ENCODE measurements around the gene CRABP1. TPM values are rescaled to one million over a fixed set of nuclear protein-coding genes. Genes with fewer than 3 reads are reported as not detected.
"Not testable (repeated sequence)": the region's sequence is repeated elsewhere in the genome, so short reads cannot be mapped to it uniquely, and the experiment has no call there.

Gene CRABP1
- total and polyA plus RNA-seq, 4 donors: 1.1 TPM; not detected in 3

DNA sequence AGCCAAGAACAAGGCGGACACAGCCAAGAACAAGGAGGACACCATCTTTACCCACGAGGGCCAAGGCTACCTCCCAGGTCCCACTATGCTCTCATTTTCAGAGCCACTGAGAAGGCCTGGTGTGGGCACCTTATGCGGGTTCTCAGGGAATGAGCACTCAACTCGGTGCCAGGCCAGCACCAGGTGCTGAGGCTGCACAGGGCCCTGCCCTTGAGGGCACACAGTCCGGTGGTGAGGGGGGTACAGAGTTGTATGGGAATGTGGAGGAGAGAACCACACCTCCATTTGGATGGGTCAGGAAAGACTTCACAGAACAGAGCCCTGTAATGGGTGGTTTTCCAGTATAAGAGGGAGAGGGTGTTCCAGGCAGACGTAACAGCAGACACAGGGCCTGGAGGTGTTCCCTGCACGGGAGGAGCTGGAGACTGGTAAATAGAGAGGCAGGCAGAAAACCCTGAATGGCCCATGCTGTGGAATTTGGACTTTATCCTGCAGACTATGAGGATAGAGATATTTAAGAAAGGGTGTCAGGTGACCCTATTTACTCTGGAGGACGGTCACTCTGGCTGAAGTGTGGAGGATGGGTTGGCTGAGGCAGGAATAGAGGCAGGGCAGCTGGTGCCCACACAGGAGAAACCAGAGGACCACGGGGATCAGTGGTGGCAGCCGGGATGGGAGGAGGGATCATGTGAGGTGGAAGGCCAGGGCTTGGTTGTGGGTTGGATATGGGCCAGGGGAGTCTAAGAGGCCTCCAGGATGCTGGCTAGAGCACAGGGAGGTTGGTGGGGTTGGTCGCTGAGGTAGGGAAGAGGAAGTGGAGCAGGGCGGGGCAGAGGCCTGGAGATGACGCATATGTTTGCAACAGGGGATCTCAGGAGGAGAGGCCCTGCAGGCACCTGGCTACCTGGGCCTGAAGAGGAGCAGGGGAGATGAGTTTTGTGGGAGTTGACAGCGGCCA, 34.6 kb downstream of the CRABP1 start:
- no peak overlapping the region for H3K9ac ChIP-seq (ENCODE audit: insufficient read depth in 1 of 2, low read length in 2 of 2)
- no peak overlapping the region for H3K4me3 ChIP-seq
- 55 to 68% methylated on average over 14 of the region's 14 CpGs for WGBS, 2 donors
- DNase-seq: no peak
- peaks cover 0 to 3% (median 0%) of the 10 kb centered on the region in 4 donors for H3K9me3 ChIP-seq (ENCODE audit: control insufficient read depth in 4 of 4, insufficient read depth in 3 of 4, low read length in 3 of 4)
- no peak for ATAC-seq (ENCODE audit: insufficient read depth, low FRiP score)
- no peaks in the 10 kb centered on the region for H3K27me3 ChIP-seq (ENCODE audit: control insufficient read depth in 3 of 3, insufficient read depth in 3 of 3, low read length in 2 of 3)
- H3K27ac ChIP-seq (ENCODE audit: low read depth in 1 of 2, low read length in 1 of 2): no peak overlapping the region
- peaks cover 0 to 2% (median 0%) of the 10 kb centered on the region in 5 donors for H3K4me1 ChIP-seq (ENCODE audit: control insufficient read depth in 5 of 5, insufficient read depth in 5 of 5, low read length in 5 of 5)
- TF ChIP-seq, protein P1, sequence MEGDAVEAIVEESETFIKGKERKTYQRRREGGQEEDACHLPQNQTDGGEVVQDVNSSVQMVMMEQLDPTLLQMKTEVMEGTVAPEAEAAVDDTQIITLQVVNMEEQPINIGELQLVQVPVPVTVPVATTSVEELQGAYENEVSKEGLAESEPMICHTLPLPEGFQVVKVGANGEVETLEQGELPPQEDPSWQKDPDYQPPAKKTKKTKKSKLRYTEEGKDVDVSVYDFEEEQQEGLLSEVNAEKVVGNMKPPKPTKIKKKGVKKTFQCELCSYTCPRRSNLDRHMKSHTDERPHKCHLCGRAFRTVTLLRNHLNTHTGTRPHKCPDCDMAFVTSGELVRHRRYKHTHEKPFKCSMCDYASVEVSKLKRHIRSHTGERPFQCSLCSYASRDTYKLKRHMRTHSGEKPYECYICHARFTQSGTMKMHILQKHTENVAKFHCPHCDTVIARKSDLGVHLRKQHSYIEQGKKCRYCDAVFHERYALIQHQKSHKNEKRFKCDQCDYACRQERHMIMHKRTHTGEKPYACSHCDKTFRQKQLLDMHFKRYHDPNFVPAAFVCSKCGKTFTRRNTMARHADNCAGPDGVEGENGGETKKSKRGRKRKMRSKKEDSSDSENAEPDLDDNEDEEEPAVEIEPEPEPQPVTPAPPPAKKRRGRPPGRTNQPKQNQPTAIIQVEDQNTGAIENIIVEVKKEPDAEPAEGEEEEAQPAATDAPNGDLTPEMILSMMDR (IDR thresholded peaks at IDR 0.05; ENCODE audit: control extremely low read depth, extremely low read depth): no peak
- H3K36me3 ChIP-seq (ENCODE audit: control insufficient read depth in 4 of 4, insufficient read depth in 4 of 4, low read length in 4 of 4): no peaks in the 10 kb centered on the region

DNA sequence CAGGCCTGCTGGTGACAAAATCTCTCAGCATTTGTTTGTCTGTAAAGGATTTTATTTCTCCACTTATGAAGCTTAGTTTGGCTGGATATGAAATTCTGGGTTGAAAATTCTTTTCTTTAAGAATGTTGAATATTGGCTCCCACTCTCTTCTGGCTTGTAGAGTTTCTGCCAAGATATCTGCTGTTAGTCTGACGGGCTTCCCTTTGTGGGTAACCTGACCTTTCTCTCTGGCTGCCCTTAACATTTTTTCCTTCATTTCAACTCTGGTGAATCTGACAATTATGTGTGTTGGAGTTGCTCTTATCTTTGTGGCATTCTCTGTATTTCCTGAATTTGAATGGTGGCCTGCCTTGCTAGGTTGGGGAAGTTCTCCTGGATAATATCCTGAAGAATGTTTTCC, 40.0 kb downstream of the CRABP1 start:
- H3K4me3 ChIP-seq; H3K27me3 ChIP-seq (ENCODE audit: control insufficient read depth in 3 of 3, insufficient read depth in 3 of 3, low read length in 2 of 3); H3K9me3 ChIP-seq (ENCODE audit: control insufficient read depth in 4 of 4, insufficient read depth in 3 of 4, low read length in 3 of 4); DNase-seq; H3K9ac ChIP-seq (ENCODE audit: insufficient read depth in 1 of 2, low read length in 2 of 2); H3K27ac ChIP-seq (ENCODE audit: low read depth in 1 of 2, low read length in 1 of 2); H3K4me1 ChIP-seq (ENCODE audit: control insufficient read depth in 5 of 5, insufficient read depth in 5 of 5, low read length in 5 of 5); ATAC-seq (ENCODE audit: insufficient read depth, low FRiP score); H3K36me3 ChIP-seq (ENCODE audit: control insufficient read depth in 4 of 4, insufficient read depth in 4 of 4, low read length in 4 of 4): not testable (repeated sequence)
- 51 to 81% methylated on average over 1 of the region's 1 CpG for WGBS, 2 donors

DNA sequence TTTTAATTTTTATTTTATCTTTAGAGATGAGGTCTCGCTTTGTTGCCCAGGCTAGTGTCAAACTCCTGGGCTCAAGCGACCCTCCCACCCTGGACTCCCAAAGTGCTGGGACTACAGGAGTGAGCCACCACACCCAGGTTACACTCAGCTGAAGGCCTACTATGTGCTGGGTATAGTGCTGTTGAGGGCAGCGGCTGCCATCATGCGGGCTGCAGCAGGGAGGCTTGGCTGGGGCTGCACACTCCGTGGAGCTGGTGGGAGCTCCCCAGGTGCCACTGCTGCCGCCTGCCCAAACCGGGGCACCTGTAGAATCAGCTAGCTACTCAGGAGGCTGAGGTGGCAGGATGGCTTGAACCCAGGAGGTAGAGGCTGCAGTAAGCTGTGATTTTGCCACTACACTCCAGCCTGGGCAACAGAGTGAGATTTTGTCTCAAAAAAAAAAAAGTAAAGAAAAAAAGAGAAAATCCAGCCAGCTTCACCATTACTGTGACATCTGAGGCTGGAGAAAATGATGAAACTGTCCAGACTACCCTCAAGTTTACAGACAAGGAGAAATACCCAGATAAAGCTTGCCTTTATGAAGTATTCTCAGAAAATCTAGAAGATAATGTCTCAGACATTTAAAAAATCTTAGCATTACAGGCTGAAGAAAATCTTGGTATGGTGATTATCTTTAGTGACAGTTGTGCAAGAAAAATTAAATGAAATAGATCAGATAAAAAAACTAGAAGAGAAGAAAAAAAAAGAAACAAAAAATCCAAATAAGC, 42.1 kb downstream of the CRABP1 start:
- peaks cover 0 to 8% (median 0%) of the 10 kb centered on the region in 5 donors for H3K4me1 ChIP-seq (ENCODE audit: control insufficient read depth in 5 of 5, insufficient read depth in 5 of 5, low read length in 5 of 5)
- H3K9me3 ChIP-seq (ENCODE audit: control insufficient read depth in 4 of 4, insufficient read depth in 3 of 4, low read length in 3 of 4): no peaks in the 10 kb centered on the region
- H3K9ac ChIP-seq (ENCODE audit: insufficient read depth in 1 of 2, low read length in 2 of 2): no peak overlapping the region
- TF ChIP-seq, protein P1 (IDR thresholded peaks at IDR 0.05; ENCODE audit: control extremely low read depth, extremely low read depth): no peak
- no peaks in the 10 kb centered on the region for H3K36me3 ChIP-seq (ENCODE audit: control insufficient read depth in 4 of 4, insufficient read depth in 4 of 4, low read length in 4 of 4)
- 86 to 92% methylated on average over 7 of the region's 7 CpGs for WGBS, 2 donors
- H3K27me3 ChIP-seq (ENCODE audit: control insufficient read depth in 3 of 3, insufficient read depth in 3 of 3, low read length in 2 of 3): peaks cover 0 to 6% (median 4%) of the 10 kb centered on the region in 3 donors
- ATAC-seq (ENCODE audit: insufficient read depth, low FRiP score) (no peak), DNase-seq (no peak)
- no peak overlapping the region for H3K4me3 ChIP-seq
- no peak overlapping the region for H3K27ac ChIP-seq (ENCODE audit: low read depth in 1 of 2, low read length in 1 of 2)

DNA sequence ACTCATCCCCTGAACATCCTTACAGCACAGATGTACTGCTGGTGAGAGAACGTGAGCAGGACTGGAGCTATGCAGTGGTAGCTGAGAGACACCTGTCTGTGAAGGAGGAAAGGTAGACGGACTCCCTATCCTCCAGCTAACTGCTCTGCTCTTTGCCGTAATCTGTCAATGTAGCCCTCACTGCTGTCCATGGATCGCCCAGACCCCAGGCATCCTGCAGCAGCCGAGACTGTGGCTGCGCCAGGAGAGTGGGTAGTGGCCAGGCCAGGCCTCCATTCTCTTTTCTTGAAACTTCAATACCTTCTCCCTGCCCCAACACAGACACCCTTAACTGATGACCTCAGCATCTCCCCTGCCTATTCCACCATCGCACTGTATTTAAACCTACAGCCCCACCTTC, 44.5 kb downstream of the CRABP1 start:
- no peaks in the 10 kb centered on the region for H3K9me3 ChIP-seq (ENCODE audit: control insufficient read depth in 4 of 4, insufficient read depth in 3 of 4, low read length in 3 of 4)
- H3K9ac ChIP-seq (ENCODE audit: insufficient read depth in 1 of 2, low read length in 2 of 2): no peak overlapping the region
- peaks cover 0 to 6% (median 4%) of the 10 kb centered on the region in 3 donors for H3K27me3 ChIP-seq (ENCODE audit: control insufficient read depth in 3 of 3, insufficient read depth in 3 of 3, low read length in 2 of 3)
- no peaks in the 10 kb centered on the region for H3K36me3 ChIP-seq (ENCODE audit: control insufficient read depth in 4 of 4, insufficient read depth in 4 of 4, low read length in 4 of 4)
- no peak for DNase-seq
- H3K4me3 ChIP-seq: no peak overlapping the region
- no peak for ATAC-seq (ENCODE audit: insufficient read depth, low FRiP score)
- TF ChIP-seq, protein P1 (IDR thresholded peaks at IDR 0.05; ENCODE audit: control extremely low read depth, extremely low read depth): no peak
- 90 to 91% methylated on average over 7 of the region's 7 CpGs for WGBS, 2 donors
- peaks cover 0 to 23% (median 3%) of the 10 kb centered on the region in 5 donors for H3K4me1 ChIP-seq (ENCODE audit: control insufficient read depth in 5 of 5, insufficient read depth in 5 of 5, low read length in 5 of 5)
- H3K27ac ChIP-seq (ENCODE audit: low read depth in 1 of 2, low read length in 1 of 2): no peak overlapping the region
